ENCODE data around the gene KIF3A. TPM values are rescaled to one million over a fixed set of nuclear protein-coding genes. Genes with fewer than 3 reads are reported as not detected.

KIF3A gene
- total and polyA plus RNA-seq, 4 donors = 3.1 to 16.5 (median 9.2) TPM

GRCh38 chr5:132749506-132749905 lies 12.2 kb upstream of the KIF3A start:
- WGBS, 2 donors = 99 to 100% methylated on average over 2 of the region's 2 CpGs
- ATAC-seq (ENCODE audit: insufficient read depth, low FRiP score) (no peak), DNase-seq (no peak)
- peaks cover 0 to 38% (median 26%) of the 10 kb centered on the region in 3 donors for H3K27me3 ChIP-seq (ENCODE audit: control insufficient read depth in 3 of 3, insufficient read depth in 3 of 3, low read length in 2 of 3)
- no peak for TF ChIP-seq CTCF (IDR thresholded peaks at IDR 0.05; ENCODE audit: control extremely low read depth, extremely low read depth)
- no peak overlapping the region for H3K4me3 ChIP-seq
- H3K4me1 ChIP-seq (ENCODE audit: control insufficient read depth in 5 of 5, insufficient read depth in 5 of 5, low read length in 5 of 5) = peaks cover 0 to 8% (median 0%) of the 10 kb centered on the region in 5 donors
- no peak overlapping the region for H3K9ac ChIP-seq (ENCODE audit: insufficient read depth in 1 of 2, low read length in 2 of 2)
- no peak overlapping the region for H3K27ac ChIP-seq (ENCODE audit: low read depth in 1 of 2, low read length in 1 of 2)
- peaks cover 0 to 2% (median 0%) of the 10 kb centered on the region in 4 donors for H3K36me3 ChIP-seq (ENCODE audit: control insufficient read depth in 4 of 4, insufficient read depth in 4 of 4, low read length in 4 of 4)
- H3K9me3 ChIP-seq (ENCODE audit: control insufficient read depth in 4 of 4, insufficient read depth in 3 of 4, low read length in 3 of 4) = no peaks in the 10 kb centered on the region

- Histone ChIP-seq H3K9me3 (ENCODE audit: control insufficient read depth in 4 of 4, insufficient read depth in 3 of 4, low read length in 3 of 4) (no peaks in the 10 kb centered on the region), H3K27ac (ENCODE audit: low read depth in 1 of 2, low read length in 1 of 2) (no peak overlapping the region), H3K9ac (ENCODE audit: insufficient read depth in 1 of 2, low read length in 2 of 2) (no peak overlapping the region), H3K36me3 (ENCODE audit: control insufficient read depth in 4 of 4, insufficient read depth in 4 of 4, low read length in 4 of 4) (peaks cover 0 to 2% (median 0%) of the 10 kb centered on the region in 4 donors), H3K4me1 (ENCODE audit: control insufficient read depth in 5 of 5, insufficient read depth in 5 of 5, low read length in 5 of 5) (peaks cover 0 to 8% (median 0%) of the 10 kb centered on the region in 5 donors), H3K4me3 (no peak overlapping the region), H3K27me3 (ENCODE audit: control insufficient read depth in 3 of 3, insufficient read depth in 3 of 3, low read length in 2 of 3) (peaks cover 0 to 40% (median 26%) of the 10 kb centered on the region in 3 donors)
- no peak for TF ChIP-seq CTCF (IDR thresholded peaks at IDR 0.05; ENCODE audit: control extremely low read depth, extremely low read depth)
- DNase-seq = no peak
- WGBS, 2 donors = 91 to 93% methylated on average over 10 of the region's 10 CpGs
- no peak for ATAC-seq (ENCODE audit: insufficient read depth, low FRiP score)
Measured at GRCh38 chr5:132748522-132749000, 11.2 kb upstream of the KIF3A start.

GRCh38 chr5:132747616-132748440 lies 10.5 kb upstream of the KIF3A start:
- ATAC-seq (ENCODE audit: insufficient read depth, low FRiP score) (peak; percentile 51), DNase-seq (no peak)
- no peak for TF ChIP-seq CTCF (IDR thresholded peaks at IDR 0.05; ENCODE audit: control extremely low read depth, extremely low read depth)
- Histone ChIP-seq H3K27me3 (ENCODE audit: control insufficient read depth in 3 of 3, insufficient read depth in 3 of 3, low read length in 2 of 3) (peaks cover 0 to 40% (median 26%) of the 10 kb centered on the region in 3 donors), H3K4me3 (no peak overlapping the region), H3K9me3 (ENCODE audit: control insufficient read depth in 4 of 4, insufficient read depth in 3 of 4, low read length in 3 of 4) (no peaks in the 10 kb centered on the region), H3K36me3 (ENCODE audit: control insufficient read depth in 4 of 4, insufficient read depth in 4 of 4, low read length in 4 of 4) (peaks cover 0 to 2% (median 0%) of the 10 kb centered on the region in 4 donors), H3K4me1 (ENCODE audit: control insufficient read depth in 5 of 5, insufficient read depth in 5 of 5, low read length in 5 of 5) (peaks cover 0 to 8% (median 0%) of the 10 kb centered on the region in 5 donors), H3K9ac (ENCODE audit: insufficient read depth in 1 of 2, low read length in 2 of 2) (no peak overlapping the region), H3K27ac (ENCODE audit: low read depth in 1 of 2, low read length in 1 of 2) (no peak overlapping the region)
- WGBS, 2 donors = 30 to 36% methylated on average over 74 to 76 of the region's 76 CpGs

Measured in lung (tissue), 12 donors.